Activated T-cell treated with anti-CD3 and anti-CD28 coated beads, Interleukin-2, amount 50 U/mL, for 24 hours (primary cell): ENCODE data around the gene KIF1C.

Experiments used
- DNase-seq: peaks from one replicate; pipeline ENCODE4 v3.0.0-alpha.2; 2020
- H3K27ac Mint-ChIP-seq: 2 replicates; pipeline ENCODE4 v1.8.0; 2020; ENCODE audit warnings: mild to moderate bottlenecking, mixed read lengths
- H3K27me3 Mint-ChIP-seq: 2 replicates; pipeline ENCODE4 v1.8.0; 2020; ENCODE audit warnings: mixed read lengths
- H3K36me3 Mint-ChIP-seq: 2 replicates; pipeline ENCODE4 v1.8.0; 2020; ENCODE audit warnings: low read depth, mixed read lengths
- H3K4me1 Mint-ChIP-seq: 2 replicates; pipeline ENCODE4 v1.8.0; 2020; ENCODE audit warnings: low read depth, mixed read lengths
- H3K4me3 Mint-ChIP-seq: 2 replicates; pipeline ENCODE4 v1.8.0; 2020; ENCODE audit warnings: mild to moderate bottlenecking, moderate library complexity, mixed read lengths
- H3K9me3 Mint-ChIP-seq: 2 replicates; pipeline ENCODE4 v1.8.0; 2020; ENCODE audit warnings: mixed read lengths

KIF1C gene

GRCh38 chr17:4997302-4998026 lies at the start of gene KIF1C, which contains the start of gene INCA1:
TSS of gene KIF1C (plus strand) at chr17:4997950. CDS start at chr17:5000247, 2,297 bp downstream.
TSS of gene INCA1 (minus strand) at chr17:4997522. CDS start at chr17:4994437, 3,085 bp downstream.
- DNase-seq: peak; percentile 96
- Mint-ChIP-seq H3K36me3 (peaks cover 26% of the 10 kb centered on the region), H3K4me3 (peak within 1 kb of the TSS; percentile 83), H3K27me3 (no peaks in the 10 kb centered on the region), H3K4me1 (peaks cover 23% of the 10 kb centered on the region), H3K27ac (peak within 1 kb of the TSS; percentile 90), H3K9me3 (no peaks in the 10 kb centered on the region)

GRCh38 chr17:4948166-4948930 lies 49.4 kb upstream of the KIF1C start, which contains the start of gene PFN1:
TSS of gene PFN1 (minus strand) at chr17:4948530. CDS start at chr17:4948394, 136 bp downstream.
- Mint-ChIP-seq H3K4me3 (peak within 1 kb of the TSS; percentile 94), H3K27ac (peak within 1 kb of the TSS; percentile 98), H3K9me3 (no peaks in the 10 kb centered on the region), H3K4me1 (peaks cover 46% of the 10 kb centered on the region), H3K36me3 (peaks cover 54% of the 10 kb centered on the region), H3K27me3 (no peaks in the 10 kb centered on the region)
- DNase-seq: peak; percentile 92

- H3K9me3 Mint-ChIP-seq: no peaks in the 10 kb centered on the region
- no peaks in the 10 kb centered on the region for H3K27me3 Mint-ChIP-seq
- H3K4me1 Mint-ChIP-seq: peaks cover 41% of the 10 kb centered on the region
- peak overlapping the region; percentile 98 for H3K27ac Mint-ChIP-seq
- peaks cover 48% of the 10 kb centered on the region for H3K36me3 Mint-ChIP-seq
- H3K4me3 Mint-ChIP-seq: peak overlapping the region; percentile 94
- peak; percentile 86 for DNase-seq
These were observed 48.8 kb upstream of the KIF1C start for GRCh38 chr17:4948931-4949320.

GRCh38 chr17:4949321-4950074 lies 48.3 kb upstream of the KIF1C start:
- peak; percentile 88 for DNase-seq
- Mint-ChIP-seq H3K36me3 (peaks cover 43% of the 10 kb centered on the region), H3K4me1 (peaks cover 35% of the 10 kb centered on the region), H3K4me3 (peak overlapping the region; percentile 94), H3K9me3 (no peaks in the 10 kb centered on the region), H3K27ac (peak overlapping the region; percentile 98), H3K27me3 (no peaks in the 10 kb centered on the region)

GRCh38 chr17:4950075-4950745 lies 47.5 kb upstream of the KIF1C start:
- peaks cover 28% of the 10 kb centered on the region for H3K4me1 Mint-ChIP-seq

GRCh38 chr17:4950746-4951204 lies 47.0 kb upstream of the KIF1C start, which contains the start of gene ENO3:
TSS of gene ENO3 (plus strand) at chr17:4951119. CDS start at chr17:4951830, 711 bp downstream.
- Mint-ChIP-seq H3K36me3 (peaks cover 30% of the 10 kb centered on the region), H3K27me3 (no peaks in the 10 kb centered on the region), H3K27ac (peak within 1 kb of the TSS; percentile 96), H3K4me1 (peaks cover 22% of the 10 kb centered on the region), H3K4me3 (peak within 1 kb of the TSS; percentile 94), H3K9me3 (no peaks in the 10 kb centered on the region)
- peak; percentile 48 for DNase-seq

More at GRCh38 chr17:4950075-4950745, 47.5 kb upstream of the KIF1C start:
- H3K9me3 Mint-ChIP-seq: no peaks in the 10 kb centered on the region
- H3K27me3 Mint-ChIP-seq: no peaks in the 10 kb centered on the region
- no peak for DNase-seq
- peak overlapping the region; percentile 96 for H3K27ac Mint-ChIP-seq
- H3K36me3 Mint-ChIP-seq: peaks cover 36% of the 10 kb centered on the region
- H3K4me3 Mint-ChIP-seq: peak overlapping the region; percentile 94

GRCh38 chr17:4951486-4951885 lies 46.3 kb upstream of the KIF1C start:
- no peaks in the 10 kb centered on the region for H3K27me3 Mint-ChIP-seq
- DNase-seq: no peak
- peaks cover 18% of the 10 kb centered on the region for H3K4me1 Mint-ChIP-seq
- peak overlapping the region; percentile 94 for H3K4me3 Mint-ChIP-seq
- peaks cover 26% of the 10 kb centered on the region for H3K36me3 Mint-ChIP-seq
- no peaks in the 10 kb centered on the region for H3K9me3 Mint-ChIP-seq
- peak overlapping the region; percentile 96 for H3K27ac Mint-ChIP-seq

- no peak overlapping the region for H3K27ac Mint-ChIP-seq
- H3K4me3 Mint-ChIP-seq: no peak overlapping the region
- no peaks in the 10 kb centered on the region for H3K27me3 Mint-ChIP-seq
- no peak for DNase-seq
- H3K9me3 Mint-ChIP-seq: no peaks in the 10 kb centered on the region
- H3K4me1 Mint-ChIP-seq: peaks cover 17% of the 10 kb centered on the region
- H3K36me3 Mint-ChIP-seq: peaks cover 21% of the 10 kb centered on the region
These were observed 44.2 kb upstream of the KIF1C start for GRCh38 chr17:4953451-4953961.

- H3K9me3 Mint-ChIP-seq: no peaks in the 10 kb centered on the region
- peaks cover 17% of the 10 kb centered on the region for H3K4me1 Mint-ChIP-seq
- no peak for DNase-seq
- no peak overlapping the region for H3K27ac Mint-ChIP-seq
- no peaks in the 10 kb centered on the region for H3K27me3 Mint-ChIP-seq
- H3K4me3 Mint-ChIP-seq: no peak overlapping the region
- H3K36me3 Mint-ChIP-seq: peaks cover 34% of the 10 kb centered on the region
These were observed 42.7 kb upstream of the KIF1C start for GRCh38 chr17:4955091-4955490.

- Mint-ChIP-seq H3K9me3 (no peaks in the 10 kb centered on the region), H3K27ac (no peak overlapping the region), H3K27me3 (no peaks in the 10 kb centered on the region), H3K36me3 (peaks cover 39% of the 10 kb centered on the region), H3K4me3 (no peak overlapping the region), H3K4me1 (peaks cover 2% of the 10 kb centered on the region)
- DNase-seq: peak; percentile 58
These were observed 41.2 kb upstream of the KIF1C start for GRCh38 chr17:4956493-4957061.

- no peak for DNase-seq
- peaks cover 2% of the 10 kb centered on the region for H3K4me1 Mint-ChIP-seq
- no peak overlapping the region for H3K27ac Mint-ChIP-seq
- no peaks in the 10 kb centered on the region for H3K9me3 Mint-ChIP-seq
- H3K4me3 Mint-ChIP-seq: no peak overlapping the region
- H3K36me3 Mint-ChIP-seq: peaks cover 42% of the 10 kb centered on the region
- no peaks in the 10 kb centered on the region for H3K27me3 Mint-ChIP-seq
These were observed 39.6 kb upstream of the KIF1C start for GRCh38 chr17:4958102-4958501.

GRCh38 chr17:4959261-4959965 lies 38.3 kb upstream of the KIF1C start:
- Mint-ChIP-seq H3K27me3 (no peaks in the 10 kb centered on the region), H3K4me3 (no peak overlapping the region), H3K9me3 (no peaks in the 10 kb centered on the region), H3K27ac (peak overlapping the region; percentile 58), H3K4me1 (peaks cover 2% of the 10 kb centered on the region), H3K36me3 (peaks cover 49% of the 10 kb centered on the region)
- DNase-seq: no peak
